ENCODE data around the gene ARHGEF28. TPM values are rescaled to one million over a fixed set of nuclear protein-coding genes. Genes with fewer than 3 reads are reported as not detected.

Gene ARHGEF28
- total RNA-seq, 1 experiment from 2014 or later, result 0.57 TPM

DNA sequence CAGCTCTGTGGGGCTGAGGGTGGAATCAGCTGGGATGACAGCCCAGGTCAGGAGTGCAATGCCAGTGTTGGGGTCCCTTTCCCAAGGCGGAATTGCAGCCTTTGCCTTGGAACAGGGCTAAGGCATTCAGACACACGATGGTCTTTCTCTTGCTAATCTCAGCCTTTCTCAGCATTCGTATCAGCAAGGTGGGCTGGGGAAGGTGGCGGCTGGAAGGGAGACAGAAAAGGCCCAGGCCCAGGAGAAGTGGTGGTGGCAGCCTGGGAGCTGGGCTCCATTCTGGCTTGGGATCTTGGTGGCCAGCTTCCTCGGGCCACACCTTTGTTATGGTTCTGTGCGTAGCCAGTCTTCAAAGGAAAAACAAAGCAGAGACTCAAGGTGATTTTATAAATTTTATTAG is 1.1 kb upstream of the ARHGEF28 start:
- TF ChIP-seq, protein P1, sequence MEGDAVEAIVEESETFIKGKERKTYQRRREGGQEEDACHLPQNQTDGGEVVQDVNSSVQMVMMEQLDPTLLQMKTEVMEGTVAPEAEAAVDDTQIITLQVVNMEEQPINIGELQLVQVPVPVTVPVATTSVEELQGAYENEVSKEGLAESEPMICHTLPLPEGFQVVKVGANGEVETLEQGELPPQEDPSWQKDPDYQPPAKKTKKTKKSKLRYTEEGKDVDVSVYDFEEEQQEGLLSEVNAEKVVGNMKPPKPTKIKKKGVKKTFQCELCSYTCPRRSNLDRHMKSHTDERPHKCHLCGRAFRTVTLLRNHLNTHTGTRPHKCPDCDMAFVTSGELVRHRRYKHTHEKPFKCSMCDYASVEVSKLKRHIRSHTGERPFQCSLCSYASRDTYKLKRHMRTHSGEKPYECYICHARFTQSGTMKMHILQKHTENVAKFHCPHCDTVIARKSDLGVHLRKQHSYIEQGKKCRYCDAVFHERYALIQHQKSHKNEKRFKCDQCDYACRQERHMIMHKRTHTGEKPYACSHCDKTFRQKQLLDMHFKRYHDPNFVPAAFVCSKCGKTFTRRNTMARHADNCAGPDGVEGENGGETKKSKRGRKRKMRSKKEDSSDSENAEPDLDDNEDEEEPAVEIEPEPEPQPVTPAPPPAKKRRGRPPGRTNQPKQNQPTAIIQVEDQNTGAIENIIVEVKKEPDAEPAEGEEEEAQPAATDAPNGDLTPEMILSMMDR (conservative IDR thresholded peaks at IDR 0.05), result no peak
- Histone ChIP-seq H3K79me2 (ENCODE audit: insufficient read depth, low read length) (no peaks in the 10 kb centered on the region), H3K4ac (ENCODE audit: low read depth, low read length) (no peak overlapping the region), H3K14ac (ENCODE audit: insufficient read depth, low read length) (no peak overlapping the region), H3K9ac (ENCODE audit: extremely low read depth, insufficient read length, low read length) (no peak overlapping the region), H3K18ac (ENCODE audit: insufficient read length, low read depth, low read length) (no peak overlapping the region), H4K8ac (replicated peaks; ENCODE audit: insufficient read length, low read depth, low read length) (no peak overlapping the region), H3K23me2 (ENCODE audit: insufficient read length, low read depth, low read length, poor library complexity, severe bottlenecking) (peaks cover 7% of the 10 kb centered on the region), H3K9me3 (ENCODE audit: control insufficient read depth, low read depth, low read length) (no peaks in the 10 kb centered on the region), H3K4me1 (ENCODE audit: insufficient read depth, low read length) (0 out of 2 replicates have a peak, but pooled peaks cover 2% of the 10 kb centered on the region), H4K91ac (ENCODE audit: insufficient read length, low read depth, low read length) (no peak overlapping the region), H2BK12ac (ENCODE audit: insufficient read length, low read depth, low read length) (no peak overlapping the region), H3K27ac (ENCODE audit: insufficient read length, low read depth, low read length) (no peak overlapping the region), H2BK5ac (ENCODE audit: insufficient read length, low read length) (no peak overlapping the region), H3K56ac (ENCODE audit: insufficient read length, low read depth, low read length) (no peak overlapping the region), H3K27me3 (ENCODE audit: insufficient read depth, low read length) (peaks cover 10% of the 10 kb centered on the region; the same call in 1 of the 2 replicates), H2AFZ (ENCODE audit: low read length) (no peak overlapping the region), H4K5ac (ENCODE audit: insufficient read length, low read depth, low read length) (no peak overlapping the region), H3T11ph (ENCODE audit: low read length) (no peak overlapping the region), H3K79me1 (ENCODE audit: insufficient read depth, low read depth, low read length, poor library complexity, severe bottlenecking) (no peaks in the 10 kb centered on the region), H4K20me1 (ENCODE audit: control insufficient read depth, insufficient read depth, insufficient read length) (no peaks in the 10 kb centered on the region), H2BK20ac (ENCODE audit: low read depth, low read length, poor library complexity, severe bottlenecking) (no peak overlapping the region), H3K4me2 (ENCODE audit: insufficient read depth, insufficient read length, low read length) (no peak overlapping the region), H2BK120ac (ENCODE audit: low read depth, low read length, poor library complexity, severe bottlenecking) (no peak overlapping the region), H3K23ac (ENCODE audit: insufficient read length, low read depth, low read length) (no peak overlapping the region), H2BK15ac (ENCODE audit: low read depth, low read length) (no peak overlapping the region), H2AK5ac (ENCODE audit: insufficient read length, low read length) (no peak overlapping the region)
- Mint-ChIP-seq H3K4me1 (peaks cover 13 to 24% of the 10 kb centered on the region in 2 experiments), H3K27me3 (ENCODE audit: low read depth) (peaks cover 48% of the 10 kb centered on the region), H3K4me3 (peak overlapping the region; percentile 27 to 60; a peak in 2 of 5 replicates), H3K36me3 (ENCODE audit: insufficient read depth in 1 of 3, low read depth in 3 of 3) (no peaks in the 10 kb centered on the region), H3K9me3 (no peaks in the 10 kb centered on the region), H3K27ac (no peak overlapping the region)
- WGBS (ENCODE audit: extremely low coverage, insufficient read length, low lambda C conversion rate), result no CpG with 5 or more reads among the region's 6 CpGs
- DNase-seq, result peak; percentile 55
